HG02642 (cell line): ENCODE results near the gene SH3GLB2.

Experiments
- ATAC-seq: cut with Tn5 transposase; IDR thresholded peaks from one replicate; pipeline ENCODE4 v1.9.1; 2021; ENCODE audit warnings: mild to moderate bottlenecking; ENCODE audit not compliant: unreplicated experiment, poor library complexity

The SH3GLB2 gene

GRCh38 chr9:129028192-129028966, at the start of gene SH3GLB2:
TSS of gene SH3GLB2 (minus strand) at chr9:129028331. CDS start at chr9:129028154, 177 bp downstream.
- ATAC-seq, result peak; percentile 80

- ATAC-seq, result no peak
These were observed 49.1 kb upstream of the SH3GLB2 start for GRCh38 chr9:129077236-129077635.

GRCh38 chr9:129076640-129077037, 48.5 kb upstream of the SH3GLB2 start:
- no peak for ATAC-seq

GRCh38 chr9:129075996-129076639, 48.0 kb upstream of the SH3GLB2 start:
- ATAC-seq, result no peak

- no peak for ATAC-seq
These were observed 46.0 kb upstream of the SH3GLB2 start for GRCh38 chr9:129074106-129074505.

GRCh38 chr9:129073404-129073803, 45.3 kb upstream of the SH3GLB2 start:
- ATAC-seq, result no peak

GRCh38 chr9:129072171-129072570, 44.0 kb upstream of the SH3GLB2 start:
- ATAC-seq, result no peak

GRCh38 chr9:129071526-129072126, 43.5 kb upstream of the SH3GLB2 start:
- ATAC-seq, result no peak

GRCh38 chr9:129070696-129071525, 42.8 kb upstream of the SH3GLB2 start:
- no peak for ATAC-seq

- ATAC-seq, result no peak
These were observed 41.9 kb upstream of the SH3GLB2 start for GRCh38 chr9:129069862-129070641.

- peak; percentile 64 for ATAC-seq
These were observed 41.1 kb upstream of the SH3GLB2 start for GRCh38 chr9:129068990-129069861.

- no peak for ATAC-seq
These were observed 40.0 kb upstream of the SH3GLB2 start for GRCh38 chr9:129068110-129068509.

- no peak for ATAC-seq
These were observed 36.4 kb upstream of the SH3GLB2 start for GRCh38 chr9:129064499-129064908.

GRCh38 chr9:129063061-129063460, 34.9 kb upstream of the SH3GLB2 start:
- ATAC-seq, result no peak

GRCh38 chr9:129060991-129061390, 32.9 kb upstream of the SH3GLB2 start:
- ATAC-seq, result no peak

GRCh38 chr9:129059796-129060785, 32.0 kb upstream of the SH3GLB2 start:
- no peak for ATAC-seq

GRCh38 chr9:129058965-129059795, 31.0 kb upstream of the SH3GLB2 start:
- no peak for ATAC-seq
